ENCODE results near the gene GLRX3.
"Not testable (repeated sequence)": the region's sequence is repeated elsewhere in the genome, so short reads cannot be mapped to it uniquely, and the experiment has no call there.

Gene GLRX3

GRCh38 chr10:130198651-130199050, 62.5 kb downstream of the GLRX3 start:
- Histone ChIP-seq H3K4me1 (ENCODE audit: insufficient read depth, low read length, poor library complexity, severe bottlenecking) (no peaks in the 10 kb centered on the region), H3K27me3 (ENCODE audit: insufficient read depth, low read length, poor library complexity, severe bottlenecking) (no peaks in the 10 kb centered on the region)

GRCh38 chr10:130200179-130201042, 64.2 kb downstream of the GLRX3 start:
- H3K4me2 ChIP-seq (ENCODE audit: low read depth, low read length, poor library complexity, severe bottlenecking) = no peak overlapping the region
- H3F3A ChIP-seq (ENCODE audit: low read depth) = no peaks in the 10 kb centered on the region
- H3K36me3 ChIP-seq (ENCODE audit: insufficient read depth, low read length) = no peaks in the 10 kb centered on the region
- no peaks in the 10 kb centered on the region for H3K4me1 ChIP-seq (ENCODE audit: insufficient read depth, low read length, poor library complexity, severe bottlenecking)
- no peak overlapping the region for H2AFZ ChIP-seq (ENCODE audit: low read length)
- H3K4me3 ChIP-seq (ENCODE audit: low read length, poor library complexity, severe bottlenecking) = no peak overlapping the region
- no peaks in the 10 kb centered on the region for H3K9me2 ChIP-seq (replicated peaks; ENCODE audit: low read depth, low read length)
- H3K9ac ChIP-seq (ENCODE audit: low read depth, low read length, poor library complexity, severe bottlenecking) = no peak overlapping the region
- H4K20me1 ChIP-seq (ENCODE audit: insufficient read depth, low read length, poor library complexity, severe bottlenecking) = no peaks in the 10 kb centered on the region
- TF ChIP-seq EZH2phosphoT487 (IDR thresholded peaks at IDR 0.05; ENCODE audit: borderline replicate concordance) (no peak), CTCF (conservative IDR thresholded peaks at IDR 0.05; ENCODE audit: low read length) (no peak)
- H3K79me2 ChIP-seq (ENCODE audit: insufficient read depth, low read length) = no peaks in the 10 kb centered on the region
- H3K9me3 ChIP-seq (ENCODE audit: insufficient read depth, low read depth, low read length) = no peaks in the 10 kb centered on the region
- H3K27me3 ChIP-seq (ENCODE audit: insufficient read depth, low read length, poor library complexity, severe bottlenecking) = no peaks in the 10 kb centered on the region

More at GRCh38 chr10:130198651-130199050, 62.5 kb downstream of the GLRX3 start:
- H2AFZ ChIP-seq (ENCODE audit: low read length) = no peak overlapping the region
- TF ChIP-seq EZH2phosphoT487 (IDR thresholded peaks at IDR 0.05; ENCODE audit: borderline replicate concordance) = no peak
- no peak for TF ChIP-seq CTCF (conservative IDR thresholded peaks at IDR 0.05; ENCODE audit: low read length)
- H3F3A ChIP-seq (ENCODE audit: low read depth) = no peaks in the 10 kb centered on the region
- H3K79me2 ChIP-seq (ENCODE audit: insufficient read depth, low read length) = no peaks in the 10 kb centered on the region
- H3K4me3 ChIP-seq (ENCODE audit: low read length, poor library complexity, severe bottlenecking) = no peak overlapping the region
- H3K36me3 ChIP-seq (ENCODE audit: insufficient read depth, low read length) = no peaks in the 10 kb centered on the region
- no peak overlapping the region for H3K4me2 ChIP-seq (ENCODE audit: low read depth, low read length, poor library complexity, severe bottlenecking)
- H3K9me3 ChIP-seq (ENCODE audit: insufficient read depth, low read depth, low read length) = no peaks in the 10 kb centered on the region
- no peaks in the 10 kb centered on the region for H4K20me1 ChIP-seq (ENCODE audit: insufficient read depth, low read length, poor library complexity, severe bottlenecking)
- H3K9ac ChIP-seq (ENCODE audit: low read depth, low read length, poor library complexity, severe bottlenecking) = no peak overlapping the region
- H3K9me2 ChIP-seq (replicated peaks; ENCODE audit: low read depth, low read length) = no peaks in the 10 kb centered on the region

GRCh38 chr10:130201043-130201380, 64.8 kb downstream of the GLRX3 start:
- Histone ChIP-seq H3K79me2 (ENCODE audit: insufficient read depth, low read length) (no peaks in the 10 kb centered on the region), H3F3A (ENCODE audit: low read depth) (no peaks in the 10 kb centered on the region), H3K36me3 (ENCODE audit: insufficient read depth, low read length) (no peaks in the 10 kb centered on the region), H3K4me3 (ENCODE audit: low read length, poor library complexity, severe bottlenecking) (no peak overlapping the region), H3K27me3 (ENCODE audit: insufficient read depth, low read length, poor library complexity, severe bottlenecking) (no peaks in the 10 kb centered on the region), H2AFZ (ENCODE audit: low read length) (no peak overlapping the region), H3K9ac (ENCODE audit: low read depth, low read length, poor library complexity, severe bottlenecking) (no peak overlapping the region), H3K9me2 (replicated peaks; ENCODE audit: low read depth, low read length) (no peaks in the 10 kb centered on the region), H3K9me3 (ENCODE audit: insufficient read depth, low read depth, low read length) (no peaks in the 10 kb centered on the region), H3K4me1 (ENCODE audit: insufficient read depth, low read length, poor library complexity, severe bottlenecking) (no peaks in the 10 kb centered on the region), H4K20me1 (ENCODE audit: insufficient read depth, low read length, poor library complexity, severe bottlenecking) (no peaks in the 10 kb centered on the region), H3K4me2 (ENCODE audit: low read depth, low read length, poor library complexity, severe bottlenecking) (no peak overlapping the region)
- TF ChIP-seq EZH2phosphoT487 (IDR thresholded peaks at IDR 0.05; ENCODE audit: borderline replicate concordance) = no peak
- no peak for TF ChIP-seq CTCF (conservative IDR thresholded peaks at IDR 0.05; ENCODE audit: low read length)

GRCh38 chr10:130202150-130202549, 66.0 kb downstream of the GLRX3 start:
- H3K36me3 ChIP-seq (ENCODE audit: insufficient read depth, low read length); H3K4me3 ChIP-seq (ENCODE audit: low read length, poor library complexity, severe bottlenecking); H3K9me2 ChIP-seq (replicated peaks; ENCODE audit: low read depth, low read length); H4K20me1 ChIP-seq (ENCODE audit: insufficient read depth, low read length, poor library complexity, severe bottlenecking); H3K4me2 ChIP-seq (ENCODE audit: low read depth, low read length, poor library complexity, severe bottlenecking); H3K9ac ChIP-seq (ENCODE audit: low read depth, low read length, poor library complexity, severe bottlenecking); H3K9me3 ChIP-seq (ENCODE audit: insufficient read depth, low read depth, low read length); H3K27me3 ChIP-seq (ENCODE audit: insufficient read depth, low read length, poor library complexity, severe bottlenecking); H3K79me2 ChIP-seq (ENCODE audit: insufficient read depth, low read length); H2AFZ ChIP-seq (ENCODE audit: low read length); H3F3A ChIP-seq (ENCODE audit: low read depth); H3K4me1 ChIP-seq (ENCODE audit: insufficient read depth, low read length, poor library complexity, severe bottlenecking): not testable (repeated sequence)
